GM12865 (cell line): Measurements from ENCODE around the gene HJV.
"Not testable (repeated sequence)": the region's sequence is repeated elsewhere in the genome, so short reads cannot be mapped to it uniquely, and the experiment has no call there.

Experiments used
- DNase-seq: peaks from one replicate; pipeline ENCODE4 v3.0.0; 2010; ENCODE audit warnings: low read depth
- H3K4me3 ChIP-seq: 2 replicates; pipeline ENCODE4 v1.5.1; 2011; ENCODE audit warnings: mild to moderate bottlenecking, low read depth, low read length, control low read depth
- CTCF ChIP-seq: IDR thresholded peaks from 2 replicates; pipeline ENCODE4 v1.5.1; 2011; ENCODE audit warnings: low read length, control low read depth, low read depth, inconsistent platforms; ENCODE audit not compliant: insufficient read depth; ENCODE audit errors: missing control alignments

HJV gene

GRCh38 chr1:146021622-146022402, at the start of gene HJV:
Gene HJV, minus strand, starts transcription at chr1:146021735. Its CDS starts 1,504 bp downstream, at chr1:146020231.
- no peak for DNase-seq
- no peak within 1 kb of the TSS for H3K4me3 ChIP-seq
- no peak for TF ChIP-seq CTCF

GRCh38 chr1:146059148-146059547, 37.6 kb upstream of the HJV start:
- DNase-seq, H3K4me3 ChIP-seq: not testable (repeated sequence)

- H3K4me3 ChIP-seq: peak overlapping the region; percentile 56
- DNase-seq: peak; percentile 98
Measured at GRCh38 chr1:146051852-146052676, 30.5 kb upstream of the HJV start.

- no peak for TF ChIP-seq CTCF
- no peak overlapping the region for H3K4me3 ChIP-seq
- no peak for DNase-seq
Measured at GRCh38 chr1:146051452-146051851, 29.9 kb upstream of the HJV start.

GRCh38 chr1:146050652-146050963, 29.1 kb upstream of the HJV start:
- not testable (repeated sequence) for DNase-seq, H3K4me3 ChIP-seq

GRCh38 chr1:146049866-146050651, 28.5 kb upstream of the HJV start:
- not testable (repeated sequence) for DNase-seq, H3K4me3 ChIP-seq

GRCh38 chr1:146049436-146049835, 27.9 kb upstream of the HJV start:
- no peak for DNase-seq
- TF ChIP-seq CTCF: no peak
- no peak overlapping the region for H3K4me3 ChIP-seq

GRCh38 chr1:146048514-146049115, 27.1 kb upstream of the HJV start:
- not testable (repeated sequence) for H3K4me3 ChIP-seq, DNase-seq

GRCh38 chr1:146046664-146047063, 25.1 kb upstream of the HJV start:
- no peak overlapping the region for H3K4me3 ChIP-seq
- DNase-seq: no peak
- TF ChIP-seq CTCF: no peak
